ENCODE data around the gene OR52A5.
"Not testable (repeated sequence)": the region's sequence is repeated elsewhere in the genome, so short reads cannot be mapped to it uniquely, and the experiment has no call there.

Gene OR52A5

DNA sequence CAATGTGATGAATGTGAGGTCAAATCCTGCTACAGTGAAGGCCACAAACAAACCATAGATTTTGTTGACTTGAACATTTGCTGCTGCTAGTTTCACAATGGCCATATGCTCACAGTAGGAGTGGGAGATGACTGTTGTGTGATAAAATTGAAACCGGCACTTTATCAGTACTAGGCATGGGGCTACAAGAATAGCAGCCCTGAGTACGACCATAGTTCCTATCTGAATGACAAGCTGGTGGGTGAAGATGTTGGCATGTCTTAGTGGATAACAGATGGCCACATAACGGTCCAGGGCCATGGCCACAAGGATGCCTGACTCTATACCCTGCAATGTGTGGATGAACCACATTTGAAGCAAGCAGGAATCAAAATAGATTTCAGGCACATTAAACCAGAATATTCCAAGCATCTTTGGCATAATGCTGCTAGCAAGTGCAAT is 13.6 kb upstream of the OR52A5 start:
- no peaks in the 10 kb centered on the region for H3K36me3 ChIP-seq (ENCODE audit: low read length)
- H2AFZ ChIP-seq (ENCODE audit: low read depth, low read length, severe bottlenecking): no peak overlapping the region
- no peaks in the 10 kb centered on the region for H3K27me3 ChIP-seq (ENCODE audit: low read length)
- TF ChIP-seq, protein P1, sequence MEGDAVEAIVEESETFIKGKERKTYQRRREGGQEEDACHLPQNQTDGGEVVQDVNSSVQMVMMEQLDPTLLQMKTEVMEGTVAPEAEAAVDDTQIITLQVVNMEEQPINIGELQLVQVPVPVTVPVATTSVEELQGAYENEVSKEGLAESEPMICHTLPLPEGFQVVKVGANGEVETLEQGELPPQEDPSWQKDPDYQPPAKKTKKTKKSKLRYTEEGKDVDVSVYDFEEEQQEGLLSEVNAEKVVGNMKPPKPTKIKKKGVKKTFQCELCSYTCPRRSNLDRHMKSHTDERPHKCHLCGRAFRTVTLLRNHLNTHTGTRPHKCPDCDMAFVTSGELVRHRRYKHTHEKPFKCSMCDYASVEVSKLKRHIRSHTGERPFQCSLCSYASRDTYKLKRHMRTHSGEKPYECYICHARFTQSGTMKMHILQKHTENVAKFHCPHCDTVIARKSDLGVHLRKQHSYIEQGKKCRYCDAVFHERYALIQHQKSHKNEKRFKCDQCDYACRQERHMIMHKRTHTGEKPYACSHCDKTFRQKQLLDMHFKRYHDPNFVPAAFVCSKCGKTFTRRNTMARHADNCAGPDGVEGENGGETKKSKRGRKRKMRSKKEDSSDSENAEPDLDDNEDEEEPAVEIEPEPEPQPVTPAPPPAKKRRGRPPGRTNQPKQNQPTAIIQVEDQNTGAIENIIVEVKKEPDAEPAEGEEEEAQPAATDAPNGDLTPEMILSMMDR (IDR thresholded peaks at IDR 0.05; ENCODE audit: insufficient read depth, low read length, poor library complexity, severe bottlenecking): no peak
- no peak for TF ChIP-seq EZH2phosphoT487 (conservative IDR thresholded peaks at IDR 0.05; ENCODE audit: low read length)
- H4K20me1 ChIP-seq (ENCODE audit: low read depth, low read length): no peaks in the 10 kb centered on the region
- H3F3A ChIP-seq (ENCODE audit: insufficient read depth): no peaks in the 10 kb centered on the region
- H3K4me2 ChIP-seq (ENCODE audit: low read depth, low read length, poor library complexity, severe bottlenecking): no peak overlapping the region
- H3K9me3 ChIP-seq (ENCODE audit: insufficient read depth, low read length): no peaks in the 10 kb centered on the region
- no peaks in the 10 kb centered on the region for H3K9me2 ChIP-seq (replicated peaks; ENCODE audit: insufficient read depth, low read length)
- no peak overlapping the region for H3K9ac ChIP-seq (ENCODE audit: low read length)
- no peaks in the 10 kb centered on the region for H3K79me2 ChIP-seq (ENCODE audit: insufficient read depth, low read length)
- no peak overlapping the region for H3K4me3 ChIP-seq (ENCODE audit: insufficient read depth, low read length, poor library complexity, severe bottlenecking)
- no peak overlapping the region for H3K27ac ChIP-seq (ENCODE audit: low read depth, low read length)

DNA sequence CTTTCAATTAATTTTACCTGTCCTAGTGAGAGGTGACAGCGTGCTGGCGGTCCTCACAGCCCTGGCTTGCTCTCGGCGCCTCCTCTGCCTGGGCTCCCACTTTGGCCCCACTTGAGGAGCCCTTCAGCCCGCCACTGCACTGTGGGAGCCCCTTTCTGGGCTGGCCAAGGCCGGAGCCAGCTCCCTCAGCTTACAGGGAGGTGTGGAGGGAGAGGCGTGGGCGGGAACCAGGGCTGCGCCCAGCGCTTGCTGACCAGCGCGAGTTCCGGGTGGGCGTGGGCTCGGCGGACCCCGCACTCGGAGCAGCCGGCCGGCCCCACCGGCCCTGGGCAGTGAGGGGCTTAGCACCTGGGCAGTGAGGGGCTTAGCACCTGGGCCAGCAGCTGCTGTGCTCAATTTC is 6.0 kb upstream of the OR52A5 start:
- H3K9me3 ChIP-seq (ENCODE audit: insufficient read depth, low read length); H3K36me3 ChIP-seq (ENCODE audit: low read length); H3K4me3 ChIP-seq (ENCODE audit: insufficient read depth, low read length, poor library complexity, severe bottlenecking); H4K20me1 ChIP-seq (ENCODE audit: low read depth, low read length); H3K9ac ChIP-seq (ENCODE audit: low read length); H3K27ac ChIP-seq (ENCODE audit: low read depth, low read length); H3K4me2 ChIP-seq (ENCODE audit: low read depth, low read length, poor library complexity, severe bottlenecking); H3F3A ChIP-seq (ENCODE audit: insufficient read depth); H3K27me3 ChIP-seq (ENCODE audit: low read length); H2AFZ ChIP-seq (ENCODE audit: low read depth, low read length, severe bottlenecking); H3K79me2 ChIP-seq (ENCODE audit: insufficient read depth, low read length); H3K9me2 ChIP-seq (replicated peaks; ENCODE audit: insufficient read depth, low read length): not testable (repeated sequence)

DNA sequence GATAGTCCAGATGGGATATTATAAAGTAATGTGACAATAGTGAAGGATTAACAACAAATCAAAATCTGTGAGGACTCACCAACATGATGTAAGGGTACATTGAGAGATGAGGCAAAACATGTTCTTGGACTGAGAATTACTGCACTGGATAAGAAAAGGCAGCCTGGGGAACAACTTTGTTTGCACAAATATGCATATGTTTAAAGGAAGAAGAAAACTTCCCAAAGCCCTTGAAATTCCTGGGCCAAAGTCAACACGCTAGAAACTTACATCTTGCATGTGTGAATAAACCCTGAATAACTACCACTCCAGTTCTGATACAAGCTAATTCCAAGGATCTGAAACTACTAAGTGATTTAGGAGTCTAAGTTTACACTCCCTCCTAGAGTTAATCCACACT is 1.1 kb downstream of the OR52A5 start:
- TF ChIP-seq, protein P1 (IDR thresholded peaks at IDR 0.05; ENCODE audit: insufficient read depth, low read length, poor library complexity, severe bottlenecking): no peak
- no peak for TF ChIP-seq EZH2phosphoT487 (conservative IDR thresholded peaks at IDR 0.05; ENCODE audit: low read length)
- no peaks in the 10 kb centered on the region for H3K9me2 ChIP-seq (replicated peaks; ENCODE audit: insufficient read depth, low read length)
- no peaks in the 10 kb centered on the region for H3K36me3 ChIP-seq (ENCODE audit: low read length)
- no peak overlapping the region for H3K4me2 ChIP-seq (ENCODE audit: low read depth, low read length, poor library complexity, severe bottlenecking)
- no peaks in the 10 kb centered on the region for H3K9me3 ChIP-seq (ENCODE audit: insufficient read depth, low read length)
- no peak overlapping the region for H3K27ac ChIP-seq (ENCODE audit: low read depth, low read length)
- no peak overlapping the region for H3K4me3 ChIP-seq (ENCODE audit: insufficient read depth, low read length, poor library complexity, severe bottlenecking)
- no peaks in the 10 kb centered on the region for H3K27me3 ChIP-seq (ENCODE audit: low read length)
- no peak overlapping the region for H2AFZ ChIP-seq (ENCODE audit: low read depth, low read length, severe bottlenecking)
- H3K79me2 ChIP-seq (ENCODE audit: insufficient read depth, low read length): no peaks in the 10 kb centered on the region
- H3F3A ChIP-seq (ENCODE audit: insufficient read depth): no peaks in the 10 kb centered on the region
- no peaks in the 10 kb centered on the region for H4K20me1 ChIP-seq (ENCODE audit: low read depth, low read length)
- no peak overlapping the region for H3K9ac ChIP-seq (ENCODE audit: low read length)

DNA sequence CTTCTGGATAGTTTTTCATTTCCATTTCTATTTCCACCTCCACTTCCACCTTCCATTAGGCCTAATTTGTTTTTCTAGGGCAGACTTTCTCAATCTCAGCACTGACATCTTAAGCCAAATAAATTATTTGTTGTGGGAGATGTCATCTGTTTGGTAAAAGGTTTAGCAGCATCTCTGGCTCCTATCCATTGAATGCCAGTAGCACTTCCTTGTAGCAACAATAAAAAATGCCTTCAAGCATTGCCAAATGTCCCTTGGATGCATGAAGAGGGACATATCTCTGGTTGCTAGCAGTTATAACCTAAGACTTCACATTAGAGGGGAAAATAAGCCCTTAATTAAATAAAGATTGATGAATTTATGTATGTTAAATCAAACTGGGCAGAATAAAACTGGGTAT is 1.9 kb downstream of the OR52A5 start:
- Histone ChIP-seq H3K79me2 (ENCODE audit: insufficient read depth, low read length) (no peaks in the 10 kb centered on the region), H3K4me2 (ENCODE audit: low read depth, low read length, poor library complexity, severe bottlenecking) (no peak overlapping the region), H2AFZ (ENCODE audit: low read depth, low read length, severe bottlenecking) (no peak overlapping the region), H3F3A (ENCODE audit: insufficient read depth) (no peaks in the 10 kb centered on the region), H4K20me1 (ENCODE audit: low read depth, low read length) (no peaks in the 10 kb centered on the region), H3K36me3 (ENCODE audit: low read length) (no peaks in the 10 kb centered on the region), H3K9ac (ENCODE audit: low read length) (no peak overlapping the region), H3K27me3 (ENCODE audit: low read length) (no peaks in the 10 kb centered on the region), H3K4me3 (ENCODE audit: insufficient read depth, low read length, poor library complexity, severe bottlenecking) (no peak overlapping the region), H3K9me2 (replicated peaks; ENCODE audit: insufficient read depth, low read length) (no peaks in the 10 kb centered on the region), H3K27ac (ENCODE audit: low read depth, low read length) (no peak overlapping the region), H3K9me3 (ENCODE audit: insufficient read depth, low read length) (no peaks in the 10 kb centered on the region)
- TF ChIP-seq, protein P1 (IDR thresholded peaks at IDR 0.05; ENCODE audit: insufficient read depth, low read length, poor library complexity, severe bottlenecking): no peak
- no peak for TF ChIP-seq EZH2phosphoT487 (conservative IDR thresholded peaks at IDR 0.05; ENCODE audit: low read length)

All from SU-DHL-6 (cell line).